Measurements from ENCODE around the gene FOLR2. TPM values are rescaled to one million over a fixed set of nuclear protein-coding genes. Genes with fewer than 3 reads are reported as not detected.

FOLR2 gene
- total and polyA plus RNA-seq, 2 donors (not counting 1 experiment from before 2014, with no cell fraction given) = 1.5 to 4.7 TPM

DNA sequence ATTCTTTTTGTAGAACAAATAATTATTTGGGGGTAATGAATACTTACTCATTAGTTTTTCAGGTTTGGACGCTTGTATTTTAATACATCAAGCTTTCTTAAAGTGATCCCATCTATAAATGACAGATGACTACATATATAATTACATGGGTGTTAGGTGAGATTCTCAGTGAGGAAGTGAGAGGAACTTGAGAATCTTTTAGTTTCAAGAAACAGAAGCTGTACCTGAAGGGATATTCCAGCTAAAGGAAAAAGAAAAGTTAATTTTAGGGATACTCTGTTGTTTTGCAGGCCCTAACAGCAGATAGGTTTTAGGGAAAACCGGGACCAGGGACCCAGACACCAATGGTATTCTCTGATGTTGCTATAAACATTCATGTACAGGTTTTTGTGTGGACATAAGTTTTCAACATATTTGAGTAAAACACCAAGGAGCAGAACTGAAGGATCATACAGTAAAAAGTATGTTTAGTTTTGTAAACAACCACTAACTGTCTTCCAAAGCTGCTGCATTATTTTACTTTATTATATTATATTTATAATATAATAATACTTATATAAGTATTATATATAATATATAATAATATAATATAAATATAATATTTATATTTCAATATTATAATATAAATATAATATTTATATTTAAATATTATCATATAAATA, 51.5 kb downstream of the FOLR2 start:
- TF ChIP-seq EZH2 (IDR thresholded peaks at IDR 0.05; ENCODE audit: borderline replicate concordance, insufficient read depth, low read depth, low read length, poor library complexity, severe bottlenecking) (no peak), CTCF (IDR thresholded peaks at IDR 0.05) (no peak)
- Histone ChIP-seq H3K36me3 (replicated peaks in 1 of 2; ENCODE audit: control extremely low read depth in 1 of 2, control insufficient read depth in 1 of 2, extremely low read depth in 1 of 2, insufficient read depth in 2 of 2, low read length in 1 of 2) (no peaks in the 10 kb centered on the region), H3K27ac (ENCODE audit: low read length in 2 of 2) (no peak overlapping the region), H3K27me3 (replicated peaks in 1 of 4; ENCODE audit: control extremely low read depth in 1 of 4, control insufficient read depth in 3 of 4, insufficient read depth in 4 of 4, low read length in 3 of 4) (peaks cover 0 to 6% (median 1%) of the 10 kb centered on the region in 4 experiments), H3K4me3 (ENCODE audit: control extremely low read depth in 1 of 5, extremely low read depth in 1 of 5, insufficient read depth in 1 of 5, low read depth in 2 of 5, low read length in 4 of 5) (no peak overlapping the region), H3K4me1 (ENCODE audit: control insufficient read depth in 2 of 2, insufficient read depth in 2 of 2, low read length in 2 of 2) (no peaks in the 10 kb centered on the region), H3K9ac (ENCODE audit: low read length) (no peak overlapping the region), H4K20me1 (ENCODE audit: control insufficient read depth, insufficient read depth, low read length, poor library complexity, severe bottlenecking) (no peaks in the 10 kb centered on the region), H2AFZ (ENCODE audit: insufficient read depth, low read depth, low read length, poor library complexity, severe bottlenecking) (no peak overlapping the region), H3K79me2 (ENCODE audit: control insufficient read depth, insufficient read depth, low read length) (no peaks in the 10 kb centered on the region), H3K9me3 (ENCODE audit: control extremely low read depth in 1 of 3, control insufficient read depth in 2 of 3, insufficient read depth in 1 of 3, low read length in 2 of 3) (no peaks in the 10 kb centered on the region), H3K4me2 (replicated peaks; ENCODE audit: low read depth, low read length, poor library complexity, severe bottlenecking) (no peak overlapping the region)
- ChIA-PET POLR2A (no interaction called here), CTCF (interaction anchor here (0.5 to 0.8 kb wide), 2 partner anchors 162 to 1171 kb away, joined by 4 read pairs; no protein-coding TSS in a partner anchor)
- intact Hi-C loops (cut with micrococcal nuclease) = no loop called here
- Mint-ChIP-seq H3K27ac (no peak overlapping the region), H3K4me1 (peaks cover 2% of the 10 kb centered on the region), H3K27me3 (peaks cover 45% of the 10 kb centered on the region), H3K9me3 (ENCODE audit: insufficient read depth) (no peaks in the 10 kb centered on the region), H3K4me3 (no peak overlapping the region)
- WGBS (ENCODE audit: insufficient coverage) = 100% methylated on average over 1 of the region's 2 CpGs
- ATAC-seq (ENCODE audit: low read depth) = no peak
- no peak for DNase-seq

Other genes starting within 250 kb of the FOLR2 start
- 25.9 and 30.7 TPM in 2 replicates for gene IL18BP, start 217.9 kb upstream of the FOLR2 start, total RNA-seq
- gene IL18BP, start 217.9 kb upstream of the FOLR2 start, polyA plus RNA-seq = 23.3 and 37.3 TPM in 2 replicates
- gene NUMA1, start 136.3 kb upstream of the FOLR2 start, total RNA-seq = 297 and 300 TPM in 2 replicates
- gene NUMA1, start 136.3 kb upstream of the FOLR2 start, polyA plus RNA-seq = 168 and 186 TPM in 2 replicates
- gene LRRC51, start 135.9 kb upstream of the FOLR2 start, total RNA-seq = 5.5 and 7.7 TPM in 2 replicates
- gene LRRC51, start 135.9 kb upstream of the FOLR2 start, polyA plus RNA-seq = 1.3 and 1.4 TPM in 2 replicates
- gene LAMTOR1, start 113.5 kb upstream of the FOLR2 start, total RNA-seq = 71.0 and 78.4 TPM in 2 replicates
- 71.6 and 104 TPM in 2 replicates for gene LAMTOR1, start 113.5 kb upstream of the FOLR2 start, polyA plus RNA-seq
- gene TOMT, start 110.9 kb upstream of the FOLR2 start, total RNA-seq = not detected in 2 replicates
- gene TOMT, start 110.9 kb upstream of the FOLR2 start, polyA plus RNA-seq = not detected in 2 replicates
- gene ANAPC15, start 104.1 kb upstream of the FOLR2 start, total RNA-seq = 27.1 and 29.2 TPM in 2 replicates
- gene ANAPC15, start 104.1 kb upstream of the FOLR2 start, polyA plus RNA-seq = 27.7 and 30.0 TPM in 2 replicates
- gene FOLR3, start 81.1 kb upstream of the FOLR2 start, total RNA-seq = not detected in 2 replicates
- gene FOLR3, start 81.1 kb upstream of the FOLR2 start, polyA plus RNA-seq = 0.10 and 0.17 TPM in 2 replicates
- gene FOLR1, start 24.7 kb upstream of the FOLR2 start, total RNA-seq = not detected in 2 replicates
- gene FOLR1, start 24.7 kb upstream of the FOLR2 start, polyA plus RNA-seq = not detected in 2 replicates
- 188 and 205 TPM in 2 replicates for gene INPPL1, start 8.0 kb downstream of the FOLR2 start, total RNA-seq
- gene INPPL1, start 8.0 kb downstream of the FOLR2 start, polyA plus RNA-seq = 208 and 235 TPM in 2 replicates
- gene PHOX2A, start 27.4 kb downstream of the FOLR2 start, total RNA-seq = not detected in 2 replicates
- not detected in 2 replicates for gene PHOX2A, start 27.4 kb downstream of the FOLR2 start, polyA plus RNA-seq
- 18.1 and 20.1 TPM in 2 replicates for gene CLPB, start 217.7 kb downstream of the FOLR2 start, total RNA-seq
- 3.8 and 4.2 TPM in 2 replicates for gene CLPB, start 217.7 kb downstream of the FOLR2 start, polyA plus RNA-seq